Tibial artery (tissue), 4 donors: ENCODE results near the gene RPRD1A.

Experiments
- DNase-seq, 2 donors: peaks; one replicate each; pipeline ENCODE4 v3.0.0-alpha.2; 2019
- H3K27ac ChIP-seq, 2 donors: fragments of 200-600 bp; sonication (generic) in 1 of 2; 1 replicate in 1 of 2; 2 replicates in 1 of 2; pipeline ENCODE4 v1.5.1; 2018 to 2019; ENCODE audit warnings: mild to moderate bottlenecking in 1 of 2
- H3K27me3 ChIP-seq, 2 donors: fragments of 200-600 bp; sonication (generic) in 1 of 2; one replicate each; pipeline versions ENCODE4 v1.5.1 to v1.6.0; 2016 to 2019
- H3K36me3 ChIP-seq, 3 donors: fragments of 200-600 bp; sonication (generic) in 2 of 3; one replicate each; pipeline ENCODE4 v1.5.1; 2016 to 2019; ENCODE audit warnings: mild to moderate bottlenecking in 2 of 3
- H3K4me1 ChIP-seq, 4 donors: fragments of 200-600 bp; sonication (generic) in 2 of 4; 1 replicate in 3 of 4; 2 replicates in 1 of 4; pipeline ENCODE4 v1.5.1; 2016 to 2019
- H3K4me3 ChIP-seq, 2 donors: fragments of 200-600 bp; sonication (generic) in 1 of 2; 1 replicate in 1 of 2; 2 replicates in 1 of 2; pipeline ENCODE4 v1.5.1; 2018 to 2019; ENCODE audit warnings: mild to moderate bottlenecking in 2 of 2
- H3K9me3 ChIP-seq, 3 donors: fragments of 200-600 bp; sonication (generic) in 1 of 3; one replicate each; pipeline ENCODE4 v1.5.1; 2016 to 2019
- CTCF ChIP-seq, 2 experiments: fragments of 200-600 bp in 1 of 2; fragments of 450-650 bp in 1 of 2; IDR thresholded peaks; one replicate each; pipeline ENCODE4 v1.5.1; 2017 to 2019; ENCODE audit warnings: antibody characterized with exemption in 2 of 2, mild to moderate bottlenecking in 1 of 2, moderate library complexity in 1 of 2
- intact Hi-C: fragments of 100-400 bp; cut with DNase I; formaldehyde crosslinking; loops from one replicate; pipeline ENCODE4 v1.15.0; 2023; ENCODE audit warnings: low total_unique reads

The RPRD1A gene

GRCh38 chr18:35991696-35992095, 75.7 kb downstream of the RPRD1A start:
- H3K36me3 ChIP-seq = peaks cover 12 to 31% (median 29%) of the 10 kb centered on the region in 3 donors
- intact Hi-C loops = no loop called here
- H3K9me3 ChIP-seq = no peaks in the 10 kb centered on the region
- no peak overlapping the region for H3K4me3 ChIP-seq
- H3K27me3 ChIP-seq = no peaks in the 10 kb centered on the region
- H3K4me1 ChIP-seq = no peaks in the 10 kb centered on the region
- no peak for DNase-seq
- no peak for TF ChIP-seq CTCF (IDR thresholded peaks at IDR 0.05)
- H3K27ac ChIP-seq = no peak overlapping the region

GRCh38 chr18:35983818-35984217, 83.5 kb downstream of the RPRD1A start:
- Histone ChIP-seq H3K4me3 (no peak overlapping the region), H3K9me3 (no peaks in the 10 kb centered on the region), H3K36me3 (peaks cover 29 to 54% (median 41%) of the 10 kb centered on the region in 3 donors), H3K4me1 (no peaks in the 10 kb centered on the region), H3K27me3 (no peaks in the 10 kb centered on the region), H3K27ac (no peak overlapping the region)
- no peak for TF ChIP-seq CTCF (IDR thresholded peaks at IDR 0.05)
- intact Hi-C loops = no loop called here
- no peak for DNase-seq

DNA sequence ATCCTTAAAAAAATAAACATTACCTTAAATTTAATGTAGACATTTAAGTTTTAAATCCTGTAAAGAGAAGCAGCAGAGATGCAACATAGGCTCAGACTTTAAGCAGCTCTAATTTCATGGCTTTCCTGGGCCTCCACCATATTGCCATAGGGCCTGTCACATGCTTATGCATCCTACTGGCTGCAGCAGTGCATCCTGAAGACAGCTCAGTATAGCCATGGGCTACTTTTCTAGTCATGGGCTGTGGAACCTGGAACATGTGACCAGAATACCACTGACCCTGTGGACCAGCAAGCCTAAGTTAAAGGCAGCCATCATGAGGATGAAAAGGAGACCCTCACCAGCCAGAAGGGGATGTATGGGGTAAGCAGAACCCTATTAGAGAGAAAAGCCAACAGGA, 84.2 kb downstream of the RPRD1A start:
- intact Hi-C loops = no loop called here
- H3K27me3 ChIP-seq = no peaks in the 10 kb centered on the region
- no peaks in the 10 kb centered on the region for H3K9me3 ChIP-seq
- TF ChIP-seq CTCF (IDR thresholded peaks at IDR 0.05) = no peak
- peaks cover 36 to 54% (median 46%) of the 10 kb centered on the region in 3 donors for H3K36me3 ChIP-seq
- H3K4me3 ChIP-seq = no peak overlapping the region
- no peaks in the 10 kb centered on the region for H3K4me1 ChIP-seq
- DNase-seq = no peak
- no peak overlapping the region for H3K27ac ChIP-seq

DNA sequence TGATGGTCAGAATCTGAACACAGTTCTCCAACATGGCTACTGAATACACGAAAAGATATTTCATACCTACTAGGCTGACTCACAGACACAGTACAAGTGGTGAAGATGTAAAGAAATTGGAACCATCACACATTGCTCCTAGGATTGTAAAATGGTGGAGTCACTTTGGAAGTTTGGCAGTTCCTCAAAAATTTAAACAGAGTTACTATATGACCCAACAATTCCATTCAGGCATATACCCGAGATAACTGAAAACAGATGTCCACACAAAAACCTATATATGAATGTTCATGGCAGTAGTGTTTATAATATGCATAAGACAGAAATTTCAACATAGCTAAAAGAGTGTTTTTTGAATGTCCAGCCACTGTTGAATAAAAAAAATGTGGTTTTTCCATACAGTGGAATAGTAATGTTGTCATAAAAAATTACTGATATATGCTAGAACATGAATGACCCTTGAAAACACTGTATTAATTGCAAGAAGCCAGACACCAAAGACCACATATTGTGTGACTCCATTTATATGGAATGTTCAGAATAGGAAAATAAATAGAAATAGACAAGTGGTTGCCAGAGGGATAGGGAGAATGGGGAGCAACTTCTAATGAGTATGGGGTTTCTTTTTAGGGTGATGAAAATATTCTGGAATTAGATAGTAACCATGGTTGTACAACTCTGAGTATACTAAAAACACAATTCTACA, 84.8 kb downstream of the RPRD1A start:
- Histone ChIP-seq H3K4me1 (no peaks in the 10 kb centered on the region), H3K9me3 (no peaks in the 10 kb centered on the region), H3K4me3 (no peak overlapping the region), H3K36me3 (peaks cover 41 to 58% (median 46%) of the 10 kb centered on the region in 3 donors), H3K27ac (no peak overlapping the region), H3K27me3 (no peaks in the 10 kb centered on the region)
- no peak for TF ChIP-seq CTCF (IDR thresholded peaks at IDR 0.05)
- intact Hi-C loops = no loop called here
- DNase-seq = no peak

- Histone ChIP-seq H3K27me3 (no peaks in the 10 kb centered on the region), H3K4me3 (no peak overlapping the region), H3K4me1 (peaks cover 0 to 3% (median under 1%) of the 10 kb centered on the region in 4 donors), H3K36me3 (peaks cover 53 to 73% (median 65%) of the 10 kb centered on the region in 3 donors), H3K9me3 (no peaks in the 10 kb centered on the region), H3K27ac (no peak overlapping the region)
- intact Hi-C loops = no loop called here
- no peak for TF ChIP-seq CTCF (IDR thresholded peaks at IDR 0.05)
- no peak for DNase-seq
Measured at GRCh38 chr18:35979112-35979511, 88.2 kb downstream of the RPRD1A start.
